NCI-H187 (cell line): ENCODE data around the gene RBM4.
"Not testable (repeated sequence)": the region's sequence is repeated elsewhere in the genome, so short reads cannot be mapped to it uniquely, and the experiment has no call there.

Experiments used
- DNase-seq, 2 experiments: peaks; one replicate each; lab custom pipeline; 2025; lab: John Stamatoyannopoulos, UW

The RBM4 gene

GRCh38 chr11:66638177-66639065 lies at the start of gene RBM4:
TSS of gene RBM4 (plus strand) at chr11:66638703. CDS start at chr11:66639712, 1,009 bp downstream.
- peak; percentile 96 to 98 for DNase-seq

- not testable (repeated sequence) for DNase-seq
Measured at GRCh38 chr11:66589315-66589714, 49.2 kb upstream of the RBM4 start.

GRCh38 chr11:66589996-66590675 lies 48.4 kb upstream of the RBM4 start:
- DNase-seq, result no peak

- DNase-seq, result no peak
Measured at GRCh38 chr11:66591175-66591574, 47.3 kb upstream of the RBM4 start.

- peak; percentile 86 to 94 for DNase-seq
Measured at GRCh38 chr11:66592457-66593302, 45.8 kb upstream of the RBM4 start, which contains the start of the genes CCDC87 and CCS. TSS of gene CCDC87 (minus strand) at chr11:66593063. CDS start at chr11:66593015, 48 bp downstream. TSS of gene CCS (plus strand) at chr11:66593185. CDS start at chr11:66593262, 77 bp downstream.

- DNase-seq, result no peak
Measured at GRCh38 chr11:66593303-66593635, 45.2 kb upstream of the RBM4 start.

GRCh38 chr11:66593650-66594049 lies 44.9 kb upstream of the RBM4 start:
- DNase-seq, result no peak

- no peak for DNase-seq
Measured at GRCh38 chr11:66595245-66595904, 43.1 kb upstream of the RBM4 start.

GRCh38 chr11:66598993-66599392 lies 39.5 kb upstream of the RBM4 start:
- DNase-seq, result no peak

- no peak for DNase-seq
Measured at GRCh38 chr11:66600219-66600618, 38.3 kb upstream of the RBM4 start.

- DNase-seq, result no peak
Measured at GRCh38 chr11:66600631-66601233, 37.8 kb upstream of the RBM4 start.

- no peak for DNase-seq
Measured at GRCh38 chr11:66603072-66603471, 35.4 kb upstream of the RBM4 start.

- DNase-seq, result no peak
Measured at GRCh38 chr11:66604155-66604554, 34.3 kb upstream of the RBM4 start.

- DNase-seq, result not testable (repeated sequence)
Measured at GRCh38 chr11:66606608-66607007, 31.9 kb upstream of the RBM4 start.

GRCh38 chr11:66607126-66607834 lies 31.2 kb upstream of the RBM4 start:
- DNase-seq, result no peak

GRCh38 chr11:66609721-66610617 lies 28.5 kb upstream of the RBM4 start:
- DNase-seq, result no peak

- no peak for DNase-seq
Measured at GRCh38 chr11:66612458-66612857, 26.0 kb upstream of the RBM4 start.

- DNase-seq, result no peak
Measured at GRCh38 chr11:66614073-66614472, 24.4 kb upstream of the RBM4 start.

- peak; percentile 95 to 97 for DNase-seq
Measured at GRCh38 chr11:66616379-66617154, 21.9 kb upstream of the RBM4 start, which contains the start of gene RBM14. TSS of gene RBM14 (plus strand) at chr11:66616630. CDS start at chr11:66616721, 91 bp downstream.
